CD14-positive monocyte (primary cell): ENCODE results near the gene RUNX2. TPM values are rescaled to one million over a fixed set of nuclear protein-coding genes. Genes with fewer than 3 reads are reported as not detected.

Source experiments
- DNase-seq, 3 donors: peaks; one replicate each; pipeline ENCODE4 v3.0.0-alpha.2; 2011 to 2022
- H2AFZ ChIP-seq: 2 replicates; pipeline ENCODE4 v1.6.0; 2012; ENCODE audit warnings: mild to moderate bottlenecking, low read depth, low read length, inconsistent platforms; ENCODE audit not compliant: insufficient read depth, poor library complexity, severe bottlenecking
- H3K27ac ChIP-seq, 2 donors: 1 replicate in 1 of 2; 2 replicates in 1 of 2; pipeline ENCODE4 v1.5.1; 2012 to 2013; ENCODE audit warnings: low read length in 2 of 2, control low read depth in 1 of 2, inconsistent platforms in 1 of 2, low read depth in 1 of 2, mild to moderate bottlenecking in 1 of 2
- H3K27me3 ChIP-seq, 2 donors: one replicate each; pipeline versions ENCODE4 v1.6.0 to v1.6.1; 2011 to 2013; ENCODE audit warnings: low read length in 2 of 2; ENCODE audit not compliant: control insufficient read depth in 2 of 2, insufficient read depth in 2 of 2
- H3K36me3 ChIP-seq, 2 donors: replicated peaks in 1 of 2; 1 replicate in 1 of 2; 2 replicates in 1 of 2; pipeline versions ENCODE4 v1.5.1 to v1.6.1; 2012 to 2013; ENCODE audit warnings: low read length in 2 of 2, control low read depth in 1 of 2, inconsistent platforms in 1 of 2, mild to moderate bottlenecking in 1 of 2; ENCODE audit not compliant: insufficient read depth in 2 of 2, control insufficient read depth in 1 of 2
- H3K4me1 ChIP-seq, 2 donors: 1 replicate in 1 of 2; 2 replicates in 1 of 2; pipeline versions ENCODE4 v1.5.1 to v1.6.1; 2012 to 2013; ENCODE audit warnings: low read length in 2 of 2, control low read depth in 1 of 2, inconsistent platforms in 1 of 2, mild to moderate bottlenecking in 1 of 2, moderate library complexity in 1 of 2; ENCODE audit not compliant: insufficient read depth in 2 of 2, control insufficient read depth in 1 of 2
- H3K4me2 ChIP-seq: replicated peaks from 2 replicates; pipeline ENCODE3; 2012; ENCODE audit warnings: low read length, moderate library complexity, mild to moderate bottlenecking; ENCODE audit not compliant: poor library complexity, severe bottlenecking; ENCODE audit errors: extremely low read depth
- H3K4me3 ChIP-seq, 3 experiments: fragments of 200-600 bp in 1 of 3; sonication (generic) in 1 of 3; replicated peaks in 1 of 3; 1 replicate in 2 of 3; 2 replicates in 1 of 3; pipeline ENCODE4 v1.5.1; 2011 to 2013; ENCODE audit warnings: low read length in 3 of 3, mild to moderate bottlenecking in 3 of 3, control low read depth in 2 of 3, low read depth in 2 of 3, inconsistent platforms in 1 of 3, moderate library complexity in 1 of 3
- H3K79me2 ChIP-seq: 2 replicates; pipeline ENCODE4 v1.6.0; 2012; ENCODE audit warnings: mild to moderate bottlenecking, control low read depth, inconsistent platforms, low read length, moderate library complexity; ENCODE audit not compliant: insufficient read depth
- H3K9ac ChIP-seq: 2 replicates; pipeline ENCODE4 v1.6.0; 2017; ENCODE audit warnings: low read length, mild to moderate bottlenecking; ENCODE audit not compliant: insufficient read depth, poor library complexity, severe bottlenecking
- H3K9me3 ChIP-seq, 2 donors: replicated peaks in 1 of 2; 1 replicate in 1 of 2; 2 replicates in 1 of 2; pipeline versions ENCODE4 v1.5.1 to v1.6.1; 2012 to 2013; ENCODE audit warnings: low read length in 2 of 2, control low read depth in 1 of 2; ENCODE audit not compliant: control insufficient read depth in 1 of 2, insufficient read depth in 1 of 2
- H4K20me1 ChIP-seq: 2 replicates; pipeline ENCODE4 v1.6.0; 2012; ENCODE audit warnings: mild to moderate bottlenecking, low read length, control low read depth, moderate library complexity; ENCODE audit not compliant: insufficient read depth
- H3K27ac Mint-ChIP-seq, 7 donors: one replicate each; pipeline ENCODE4 v1.8.0; 2020; ENCODE audit warnings: mild to moderate bottlenecking in 7 of 7, mixed read lengths in 7 of 7, moderate library complexity in 6 of 7, inconsistent platforms in 2 of 7
- H3K27me3 Mint-ChIP-seq, 3 donors: one replicate each; pipeline ENCODE4 v1.8.0; 2021 to 2022; ENCODE audit warnings: low read depth in 3 of 3, mild to moderate bottlenecking in 3 of 3, mixed read lengths in 3 of 3, moderate library complexity in 3 of 3, inconsistent platforms in 1 of 3
- H3K36me3 Mint-ChIP-seq, 2 donors: one replicate each; pipeline ENCODE4 v1.8.0; 2020; ENCODE audit warnings: mixed read lengths in 2 of 2, inconsistent platforms in 1 of 2, mild to moderate bottlenecking in 1 of 2
- H3K4me1 Mint-ChIP-seq: one replicate; pipeline ENCODE4 v1.8.0; 2020; ENCODE audit warnings: mild to moderate bottlenecking, mixed read lengths
- H3K4me3 Mint-ChIP-seq, 2 donors: one replicate each; pipeline ENCODE4 v1.8.0; 2020; ENCODE audit warnings: mild to moderate bottlenecking in 2 of 2, mixed read lengths in 2 of 2, moderate library complexity in 1 of 2
- H3K9me3 Mint-ChIP-seq, 7 donors: one replicate each; pipeline ENCODE4 v1.8.0; 2020 to 2022; ENCODE audit warnings: mixed read lengths in 7 of 7, mild to moderate bottlenecking in 6 of 7, moderate library complexity in 6 of 7, inconsistent platforms in 2 of 7
- CTCF ChIP-seq: fragments of 200-600 bp; IDR thresholded peaks from one replicate; pipeline ENCODE4 v1.8.0; 2022; ENCODE audit warnings: antibody characterized with exemption, mild to moderate bottlenecking
- whole genome bisulfite sequencing: methylation state at CpG from one replicate; pipeline ENCODE4 v1.1.5; 2013; ENCODE audit warnings: missing lambda C conversion rate; ENCODE audit not compliant: insufficient coverage; 5-methylcytosine and 5-hydroxymethylcytosine counted together
- intact Hi-C, 2 donors: fragments of 100-400 bp; cut with micrococcal nuclease; formaldehyde crosslinking; loops; one replicate each; pipeline versions ENCODE4 v1.15.0 to v1.15.1; 2023
- polyA plus RNA-seq, 3 donors: library from polyadenylated mRNA; depleted of rRNA in 1 of 3; unstranded in 2 of 3; stranded (reverse) in 1 of 3; fragments of 300-500 nt in 2 of 3; fragments of >200 nt in 1 of 3; fragmentation: Illumina TruSeq in 2 of 3; gene quantifications; 1 replicate in 2 of 3; 2 replicates in 1 of 3; pipeline ENCODE4 v1.2.3, GENCODE V29; 2012 to 2021

The RUNX2 gene
- polyA plus RNA-seq, 3 donors, result 1.3 to 5.0 (median 2.5) TPM

GRCh38 chr6:45432977-45433376 is 104.8 kb downstream of the RUNX2 start:
- DNase-seq, result no peak
- H3K4me3 ChIP-seq, result no peak overlapping the region
- Mint-ChIP-seq H3K4me1 (peaks cover 74% of the 10 kb centered on the region), H3K9me3 (no peaks in the 10 kb centered on the region), H3K27me3 (no peaks in the 10 kb centered on the region), H3K27ac (no peak overlapping the region), H3K36me3 (peaks cover 21 to 22% of the 10 kb centered on the region in 2 donors), H3K4me3 (no peak overlapping the region)
- H3K9me3 ChIP-seq, result no peaks in the 10 kb centered on the region
- WGBS, result no CpG with 5 or more reads among the region's 2 CpGs
- no peak overlapping the region for H2AFZ ChIP-seq
- H3K79me2 ChIP-seq, result peaks cover 88% of the 10 kb centered on the region
- no peaks in the 10 kb centered on the region for H3K27me3 ChIP-seq
- H4K20me1 ChIP-seq, result no peaks in the 10 kb centered on the region
- intact Hi-C loops, result no loop called here
- peaks cover 47 to 61% of the 10 kb centered on the region in 2 donors for H3K4me1 ChIP-seq
- H3K4me2 ChIP-seq, result no peak overlapping the region
- no peak overlapping the region for H3K27ac ChIP-seq
- H3K9ac ChIP-seq, result no peak overlapping the region
- H3K36me3 ChIP-seq, result peaks cover 0 to under 1% of the 10 kb centered on the region in 2 donors
- TF ChIP-seq CTCF, result no peak

GRCh38 chr6:45433533-45434380 is 105.6 kb downstream of the RUNX2 start:
- peaks cover 74% of the 10 kb centered on the region for H3K4me1 Mint-ChIP-seq
- H3K4me1 ChIP-seq, result peaks cover 46 to 60% of the 10 kb centered on the region in 2 donors

More at GRCh38 chr6:45433533-45434380, 105.6 kb downstream of the RUNX2 start:
- Histone ChIP-seq H4K20me1 (no peaks in the 10 kb centered on the region), H3K9me3 (no peaks in the 10 kb centered on the region), H3K36me3 (peaks cover 0 to 8% of the 10 kb centered on the region in 2 donors), H2AFZ (no peak overlapping the region), H3K79me2 (peaks cover 88% of the 10 kb centered on the region), H3K27ac (peak overlapping the region in 1 of 2 donors; percentile 40), H3K4me2 (peak overlapping the region; percentile 26), H3K9ac (no peak overlapping the region), H3K4me3 (no peak overlapping the region), H3K27me3 (no peaks in the 10 kb centered on the region)
- TF ChIP-seq CTCF, result no peak
- Mint-ChIP-seq H3K4me3 (peak overlapping the region in 1 of 2 donors; percentile 31), H3K27ac (peak overlapping the region; percentile 30 to 75 (median 59)), H3K9me3 (no peaks in the 10 kb centered on the region), H3K27me3 (no peaks in the 10 kb centered on the region), H3K36me3 (peaks cover 26 to 27% of the 10 kb centered on the region in 2 donors)
- no CpG with 5 or more reads among the region's 2 CpGs for WGBS
- intact Hi-C loops, result no loop called here
- no peak for DNase-seq
